GM12891 (cell line): Measurements from ENCODE around the gene RUSC2.

Source experiments
- POLR2A ChIP-seq: IDR thresholded peaks from 2 replicates; pipeline ENCODE4 v1.6.1; 2011; ENCODE audit warnings: low read depth, low read length, control low read depth
- TAF1 ChIP-seq: IDR thresholded peaks from 2 replicates; pipeline ENCODE4 v1.6.1; 2011; ENCODE audit warnings: low read depth, low read length, control low read depth

- no peak for TF ChIP-seq TAF1
- TF ChIP-seq POLR2A: no peak
These were observed 13.3 kb upstream of the RUSC2 start for GRCh38 chr9:35476596-35476995.
